Upper lobe of left lung (tissue), 4 donors: ENCODE measurements around the gene S100A5.

Experiments used
- POLR2A ChIP-seq, 4 donors: fragments of 450-650 bp; IDR thresholded peaks; one replicate each; pipeline ENCODE4 v1.5.1; 2016 to 2017; ENCODE audit warnings: antibody characterized with exemption in 4 of 4, mild to moderate bottlenecking in 2 of 4
- POLR2AphosphoS5 ChIP-seq, 2 donors: sonication (generic); formaldehyde crosslinking; IDR thresholded peaks; one replicate each; pipeline ENCODE4 v1.5.1; 2017; ENCODE audit warnings: antibody characterized with exemption in 2 of 2
- TF ChIP-seq, protein P1 (sequence below), 6 experiments: fragments of 450-650 bp in 4 of 6; fragments of 200-600 bp in 2 of 6; sonication (generic) in 2 of 6; IDR thresholded peaks; one replicate each; pipeline ENCODE4 v1.5.1; 2016 to 2019; ENCODE audit warnings: antibody characterized with exemption in 6 of 6

DNA sequence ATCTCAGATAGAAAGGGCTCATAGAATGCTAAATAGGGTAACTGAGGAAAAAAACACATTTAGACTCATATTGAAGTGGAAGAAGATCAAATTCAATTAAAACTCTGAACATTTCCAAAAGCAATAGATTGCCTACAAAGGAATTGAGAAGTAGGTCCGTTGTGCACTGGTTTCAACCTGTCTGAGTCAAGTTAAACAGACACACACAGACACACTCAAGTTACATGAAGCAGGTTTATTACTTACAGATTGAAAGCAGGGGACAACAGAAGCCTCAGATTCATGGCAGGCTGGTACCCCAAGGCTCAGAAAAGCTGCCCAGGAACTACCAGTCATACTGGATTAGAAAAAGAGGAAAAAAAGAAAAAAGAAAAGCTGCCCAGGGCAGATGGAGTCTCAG is 45.6 kb upstream of the S100A5 start:
- TF ChIP-seq, protein P1, sequence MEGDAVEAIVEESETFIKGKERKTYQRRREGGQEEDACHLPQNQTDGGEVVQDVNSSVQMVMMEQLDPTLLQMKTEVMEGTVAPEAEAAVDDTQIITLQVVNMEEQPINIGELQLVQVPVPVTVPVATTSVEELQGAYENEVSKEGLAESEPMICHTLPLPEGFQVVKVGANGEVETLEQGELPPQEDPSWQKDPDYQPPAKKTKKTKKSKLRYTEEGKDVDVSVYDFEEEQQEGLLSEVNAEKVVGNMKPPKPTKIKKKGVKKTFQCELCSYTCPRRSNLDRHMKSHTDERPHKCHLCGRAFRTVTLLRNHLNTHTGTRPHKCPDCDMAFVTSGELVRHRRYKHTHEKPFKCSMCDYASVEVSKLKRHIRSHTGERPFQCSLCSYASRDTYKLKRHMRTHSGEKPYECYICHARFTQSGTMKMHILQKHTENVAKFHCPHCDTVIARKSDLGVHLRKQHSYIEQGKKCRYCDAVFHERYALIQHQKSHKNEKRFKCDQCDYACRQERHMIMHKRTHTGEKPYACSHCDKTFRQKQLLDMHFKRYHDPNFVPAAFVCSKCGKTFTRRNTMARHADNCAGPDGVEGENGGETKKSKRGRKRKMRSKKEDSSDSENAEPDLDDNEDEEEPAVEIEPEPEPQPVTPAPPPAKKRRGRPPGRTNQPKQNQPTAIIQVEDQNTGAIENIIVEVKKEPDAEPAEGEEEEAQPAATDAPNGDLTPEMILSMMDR (IDR thresholded peaks at IDR 0.05): no peak
- no peak for TF ChIP-seq POLR2AphosphoS5 (IDR thresholded peaks at IDR 0.05)
- no peak for TF ChIP-seq POLR2A (IDR thresholded peaks at IDR 0.05)
